ENCODE data around the gene SGF29. TPM values are rescaled to one million over a fixed set of nuclear protein-coding genes. Genes with fewer than 3 reads are reported as not detected.

The SGF29 gene
- total and polyA plus RNA-seq, 9 of the 15 experiments (the other 6 are each of a cell fraction or from before 2014, with no cell fraction given), result 2.6 to 36.1 (median 21.2) TPM

GRCh38 chr16:28553776-28554633 is at the start of gene SGF29 (continued):
- TF ChIP-seq USF2 (CRISPR knock-in tag; IDR thresholded peaks at IDR 0.05), result no peak
- no peak for TF ChIP-seq ELF2 (CRISPR knock-in tag; IDR thresholded peaks at IDR 0.05)
- TF ChIP-seq SIN3B (IDR thresholded peaks at IDR 0.05; ENCODE audit: low read depth), result peak; percentile 67
- TF ChIP-seq ESRRA (IDR thresholded peaks at IDR 0.05; ENCODE audit: borderline replicate concordance, low read depth), result peak; percentile 68; the same call in 1 of the 2 replicates
- no peak for TF ChIP-seq HOXB6 (CRISPR knock-in tag; IDR thresholded peaks at IDR 0.05; ENCODE audit: borderline replicate concordance)
- TF ChIP-seq EZH2 (IDR thresholded peaks at IDR 0.05; ENCODE audit: borderline replicate concordance, low read depth, low read length), result no peak
- no peak for TF ChIP-seq ZMIZ1 (IDR thresholded peaks at IDR 0.05; ENCODE audit: low read depth in 2 of 2, low read length in 2 of 2)
- TF ChIP-seq KLF13 (tag; IDR thresholded peaks at IDR 0.05; ENCODE audit: borderline replicate concordance, low read depth), result 0 out of 2 replicates have a peak, but pooled peaks have one; percentile 62
- TF ChIP-seq SETDB1 (IDR thresholded peaks at IDR 0.05; ENCODE audit: low read length), result no peak
- TF ChIP-seq E2F6 (IDR thresholded peaks at IDR 0.05; ENCODE audit: borderline replicate concordance in 1 of 2, extremely low read depth in 1 of 2, insufficient read depth in 1 of 2, insufficient read length in 1 of 2, low read depth in 1 of 2, low read length in 1 of 2, poor library complexity in 1 of 2, severe bottlenecking in 1 of 2), result peak; percentile 84 to 93
- TF ChIP-seq CHD4 (IDR thresholded peaks at IDR 0.05; ENCODE audit: insufficient read depth, insufficient replicate concordance, low read depth, low read length, poor library complexity, severe bottlenecking), result no peak
- peak; percentile 72 for TF ChIP-seq NR2C2 (CRISPR knock-in tag; IDR thresholded peaks at IDR 0.05)
- TF ChIP-seq NR2C2 (tag; IDR thresholded peaks at IDR 0.05), result peak; percentile 87
- TF ChIP-seq KHSRP (IDR thresholded peaks at IDR 0.05), result no peak
- TF ChIP-seq RBM25 (IDR thresholded peaks at IDR 0.05; ENCODE audit: low read depth, low read length, severe bottlenecking), result peak; percentile 22
- no peak for TF ChIP-seq SRSF1 (IDR thresholded peaks at IDR 0.05; ENCODE audit: low read depth, low read length)
- no peak for TF ChIP-seq GABPB2 (CRISPR knock-in tag; conservative IDR thresholded peaks at IDR 0.05)
- TF ChIP-seq CBFA2T3 (IDR thresholded peaks at IDR 0.05), result no peak
- TF ChIP-seq MCM7 (IDR thresholded peaks at IDR 0.05), result no peak
- TF ChIP-seq ZNF780A (CRISPR knock-in tag; IDR thresholded peaks at IDR 0.05), result no peak
